Keratinocyte (primary cell): ENCODE data around the gene NLGN1.

Experiments used
- EZH2 ChIP-seq: IDR thresholded peaks from one replicate; pipeline ENCODE4 v1.6.1; 2012; ENCODE audit warnings: inconsistent platforms, mild to moderate bottlenecking, low read length, moderate library complexity
- TF ChIP-seq, protein P1 (sequence below), 3 experiments: IDR thresholded peaks in 1 of 3; conservative IDR thresholded peaks in 1 of 3; optimal IDR thresholded peaks in 1 of 3; 2 replicates in 2 of 3; 3 replicates in 1 of 3; pipeline versions ENCODE3 to v1.5.1; 2011; ENCODE audit warnings: low read length in 3 of 3, mild to moderate bottlenecking in 3 of 3, moderate library complexity in 2 of 3, control low read depth in 1 of 3, inconsistent platforms in 1 of 3; ENCODE audit not compliant: insufficient read depth in 2 of 3; ENCODE audit errors: extremely low read depth in 1 of 3

GRCh38 chr3:173774294-173774693, 376.8 kb downstream of the NLGN1 start:
- no peak for TF ChIP-seq EZH2
- TF ChIP-seq, protein P1, sequence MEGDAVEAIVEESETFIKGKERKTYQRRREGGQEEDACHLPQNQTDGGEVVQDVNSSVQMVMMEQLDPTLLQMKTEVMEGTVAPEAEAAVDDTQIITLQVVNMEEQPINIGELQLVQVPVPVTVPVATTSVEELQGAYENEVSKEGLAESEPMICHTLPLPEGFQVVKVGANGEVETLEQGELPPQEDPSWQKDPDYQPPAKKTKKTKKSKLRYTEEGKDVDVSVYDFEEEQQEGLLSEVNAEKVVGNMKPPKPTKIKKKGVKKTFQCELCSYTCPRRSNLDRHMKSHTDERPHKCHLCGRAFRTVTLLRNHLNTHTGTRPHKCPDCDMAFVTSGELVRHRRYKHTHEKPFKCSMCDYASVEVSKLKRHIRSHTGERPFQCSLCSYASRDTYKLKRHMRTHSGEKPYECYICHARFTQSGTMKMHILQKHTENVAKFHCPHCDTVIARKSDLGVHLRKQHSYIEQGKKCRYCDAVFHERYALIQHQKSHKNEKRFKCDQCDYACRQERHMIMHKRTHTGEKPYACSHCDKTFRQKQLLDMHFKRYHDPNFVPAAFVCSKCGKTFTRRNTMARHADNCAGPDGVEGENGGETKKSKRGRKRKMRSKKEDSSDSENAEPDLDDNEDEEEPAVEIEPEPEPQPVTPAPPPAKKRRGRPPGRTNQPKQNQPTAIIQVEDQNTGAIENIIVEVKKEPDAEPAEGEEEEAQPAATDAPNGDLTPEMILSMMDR (optimal IDR thresholded peaks at IDR 0.05 in 1 of 3, IDR thresholded peaks at IDR 0.05 in 1 of 3, conservative IDR thresholded peaks at IDR 0.05 in 1 of 3; ENCODE audit: extremely low read depth in 1 of 3, insufficient read depth in 2 of 3, low read length in 3 of 3) = no peak
